NOMO-1 treated with dmso at 0.1 percent for 144 hours (cell line): ENCODE data around the gene PEX11G.

Experiments used
- DNase-seq: peaks from one replicate; lab custom pipeline; 2025; ENCODE audit not compliant: unreplicated experiment; lab: John Stamatoyannopoulos, UW

Gene PEX11G

DNA sequence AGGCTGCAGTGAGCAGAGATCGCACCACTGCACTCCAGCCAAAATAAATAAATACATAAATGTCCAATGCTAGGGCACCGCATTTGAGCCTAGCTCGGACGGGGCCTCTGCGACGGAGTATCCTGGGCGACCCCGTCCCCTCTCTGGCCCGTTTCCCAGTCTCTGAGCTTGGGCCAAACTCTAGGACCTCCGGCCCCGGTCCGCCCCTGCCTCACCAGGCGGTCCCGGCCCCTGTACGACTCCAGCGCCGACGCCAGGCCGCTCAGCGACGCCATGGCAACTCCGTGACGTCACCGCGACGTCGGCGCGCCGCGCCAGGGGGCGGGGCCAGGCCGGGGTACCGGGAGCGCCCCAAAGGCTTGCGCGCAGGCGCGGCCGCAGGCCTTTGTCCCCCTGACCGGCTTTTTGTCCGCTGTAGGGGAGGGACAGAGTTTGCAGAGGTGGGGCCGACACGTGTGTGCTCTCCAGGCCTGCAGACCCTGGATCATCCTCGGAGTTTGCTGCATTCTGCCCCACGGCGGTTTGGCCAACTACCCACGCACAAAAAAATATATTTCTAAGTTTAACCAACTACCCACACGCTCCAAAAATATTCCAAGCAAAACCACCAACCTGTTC, at the start of gene PEX11G:
Gene PEX11G (minus strand): TSS at position 300 of the 618 bp plus-strand sequence. CDS start 25 bp downstream, at position 275.
- DNase-seq = peak; percentile 66

DNA sequence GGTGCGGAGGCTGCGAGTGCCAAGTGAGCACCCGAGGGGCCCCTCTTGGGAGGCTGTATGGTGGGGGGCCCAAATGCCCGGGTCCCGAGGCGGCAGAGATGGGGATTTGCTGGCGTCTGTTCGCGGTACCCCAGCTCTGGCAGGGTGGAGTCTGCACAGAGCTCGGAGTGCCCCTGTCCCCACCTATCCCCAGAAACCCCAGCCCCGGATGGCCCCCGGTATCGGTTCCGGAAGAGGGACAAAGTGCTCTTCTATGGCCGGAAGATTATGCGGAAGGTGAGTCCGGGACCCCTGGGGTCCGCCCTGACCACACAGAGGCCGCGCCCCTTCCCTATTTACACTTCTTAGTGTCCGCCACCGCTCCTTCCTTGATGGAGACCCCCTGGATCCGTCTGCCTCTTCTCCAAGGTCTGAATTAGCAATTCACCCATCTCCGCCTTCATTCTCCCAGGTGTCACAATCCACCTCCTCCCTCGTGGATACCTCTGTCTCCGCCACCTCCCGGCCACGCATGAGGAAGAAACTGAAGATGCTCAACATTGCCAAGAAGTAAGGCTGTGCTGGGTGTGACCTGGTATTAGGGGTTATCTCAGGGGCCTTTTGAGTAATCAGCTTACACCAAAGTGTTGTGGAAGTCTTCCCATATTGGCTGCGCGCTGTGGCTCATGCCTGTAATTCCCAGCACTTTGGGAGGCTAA, 47.3 kb upstream of the PEX11G start:
- DNase-seq = no peak

- DNase-seq = peak; percentile 80
Observed at GRCh38 chr19:7535047-7535997, 46.5 kb upstream of the PEX11G start, which contains the start of gene PNPLA6. TSS of gene PNPLA6 (plus strand) at chr19:7535717. CDS start at chr19:7535789, 72 bp downstream.

DNA sequence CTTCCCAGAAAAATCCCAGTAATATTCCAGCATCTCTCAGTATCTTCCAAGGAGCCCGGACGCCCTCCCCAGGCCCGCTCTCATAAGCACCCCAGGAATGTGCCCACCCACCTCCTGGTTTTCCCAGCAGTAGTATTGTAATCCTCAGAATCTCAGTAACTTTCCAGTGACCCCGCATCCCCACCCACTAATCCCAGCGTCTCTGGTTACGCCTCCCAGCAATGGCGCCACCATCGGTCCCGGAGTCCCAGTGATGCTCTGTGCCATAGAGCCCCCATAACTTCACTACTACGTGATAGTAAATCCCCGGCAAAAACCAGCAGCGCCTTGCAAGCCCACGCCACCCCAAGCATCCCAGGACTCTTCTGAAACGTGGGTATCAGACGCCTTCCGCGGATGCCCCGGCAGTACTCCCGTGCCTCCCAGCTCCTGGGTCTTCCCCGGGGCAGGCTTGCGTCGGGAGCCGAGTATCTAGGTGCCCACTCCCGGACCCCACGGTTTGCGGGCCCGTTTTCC, 45.8 kb upstream of the PEX11G start:
- DNase-seq = no peak

DNA sequence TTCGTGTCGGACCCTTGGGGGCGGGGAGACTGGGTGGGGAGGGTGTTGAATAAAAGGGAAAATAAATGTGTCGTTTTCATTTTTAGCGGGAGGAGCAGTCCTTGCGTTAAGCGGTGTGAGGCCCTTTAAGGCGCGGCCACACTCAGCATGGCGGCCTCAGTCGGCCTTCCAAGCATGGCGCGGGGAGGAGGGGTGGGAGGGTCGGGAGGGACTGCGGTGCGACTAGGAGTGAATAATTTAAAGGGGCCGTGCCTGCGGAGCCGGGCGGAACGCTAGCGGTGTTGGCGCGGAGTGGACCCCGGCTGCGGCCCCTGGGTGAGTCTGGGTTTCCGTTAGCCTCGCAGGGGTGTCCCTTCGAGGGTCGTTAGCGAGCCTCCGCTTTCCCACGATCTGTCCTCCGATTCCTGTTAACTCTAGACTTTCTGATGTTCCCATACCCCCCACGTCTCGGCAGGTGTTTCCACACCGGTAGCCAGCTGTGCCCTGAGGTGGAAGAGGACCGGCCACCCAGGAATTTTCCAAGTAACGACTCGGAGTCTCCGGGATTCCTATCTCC, 45.2 kb upstream of the PEX11G start:
- DNase-seq = peak; percentile 67

DNA sequence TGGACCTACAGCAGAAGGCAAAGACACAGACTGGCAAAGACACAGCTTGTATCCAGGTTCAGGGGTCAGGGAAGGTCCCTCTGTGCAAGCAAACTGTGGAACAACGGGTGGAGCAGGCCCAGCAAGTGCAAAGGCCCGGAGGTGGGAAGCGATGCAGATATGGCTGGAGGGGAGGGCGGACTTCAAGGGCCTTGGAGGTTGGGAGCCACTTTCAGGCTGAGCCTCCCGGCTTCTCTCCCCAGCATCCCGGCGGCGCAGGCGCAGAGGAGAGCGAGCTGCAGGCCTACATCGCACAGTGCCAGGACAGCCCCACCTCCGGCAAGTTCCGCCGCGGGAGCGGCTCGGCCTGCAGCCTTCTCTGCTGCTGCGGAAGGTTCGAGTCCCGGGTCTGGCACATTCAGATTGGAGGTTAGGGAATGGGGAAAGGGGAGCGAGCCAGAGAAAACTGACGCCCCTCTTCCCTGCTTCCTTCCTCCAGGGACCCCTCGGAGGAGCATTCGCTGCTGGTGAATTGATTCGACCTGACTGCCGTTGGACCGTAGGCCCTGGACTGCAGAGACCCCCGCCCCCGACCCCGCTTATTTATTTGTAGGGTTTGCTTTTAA, 44.5 kb upstream of the PEX11G start:
- no peak for DNase-seq

DNA sequence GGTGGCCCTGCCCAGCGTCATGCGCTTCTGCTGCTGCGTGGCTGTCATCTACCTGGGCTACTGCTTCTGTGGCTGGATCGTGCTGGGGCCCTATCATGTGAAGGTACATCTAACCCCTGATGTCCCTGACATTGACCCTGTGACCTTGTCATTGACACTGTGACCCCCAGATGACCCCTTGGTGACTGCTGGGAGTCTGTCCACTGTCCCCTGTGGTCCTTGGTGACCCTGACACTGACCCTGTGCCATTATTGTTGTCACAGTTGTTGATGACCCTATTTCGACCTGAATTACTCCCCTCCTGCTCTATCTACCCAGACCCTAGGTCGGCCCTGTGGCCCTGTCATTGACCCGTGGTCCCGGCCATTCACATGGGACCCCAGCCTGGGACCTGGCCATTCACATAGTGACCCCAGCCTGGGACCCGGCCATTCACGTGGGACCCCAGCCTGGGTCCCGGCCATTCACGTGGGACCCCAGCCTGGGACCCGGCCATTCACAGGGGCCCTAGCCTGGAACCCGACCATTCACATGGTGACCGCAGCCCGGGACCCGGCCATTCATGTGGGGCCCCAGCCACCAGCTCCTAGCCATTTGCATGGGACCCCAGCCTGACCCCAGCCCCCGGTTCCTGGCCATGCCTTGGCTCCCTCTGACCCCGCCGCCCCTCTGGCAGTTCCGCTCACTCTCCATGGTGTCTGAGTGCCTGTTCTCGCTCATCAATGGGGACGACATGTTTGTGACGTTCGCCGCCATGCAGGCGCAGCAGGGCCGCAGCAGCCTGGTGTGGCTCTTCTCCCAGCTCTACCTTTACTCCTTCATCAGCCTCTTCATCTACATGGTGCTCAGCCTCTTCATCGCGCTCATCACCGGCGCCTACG, 41.0 kb upstream of the PEX11G start:
- no peak for DNase-seq

DNA sequence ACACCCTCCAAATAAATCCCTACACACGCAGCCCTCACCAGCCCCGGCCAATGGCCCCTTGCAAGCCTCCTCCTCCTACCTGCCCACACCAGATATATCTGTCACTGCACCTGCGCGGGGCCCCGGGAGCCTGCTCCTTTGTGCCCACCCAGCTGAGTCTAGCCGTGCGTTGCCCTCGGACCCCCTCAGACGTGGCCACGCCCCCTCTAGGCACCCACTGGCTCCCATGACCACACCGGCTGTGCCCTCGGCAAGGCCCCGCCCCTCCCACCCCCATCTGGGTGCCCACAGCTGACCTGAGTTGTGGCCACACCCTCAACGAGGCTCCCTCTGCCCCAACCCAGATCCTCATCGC, 40.4 kb upstream of the PEX11G start:
- DNase-seq = no peak

- DNase-seq = no peak
Observed at GRCh38 chr19:7528522-7529245, 39.8 kb upstream of the PEX11G start.

DNA sequence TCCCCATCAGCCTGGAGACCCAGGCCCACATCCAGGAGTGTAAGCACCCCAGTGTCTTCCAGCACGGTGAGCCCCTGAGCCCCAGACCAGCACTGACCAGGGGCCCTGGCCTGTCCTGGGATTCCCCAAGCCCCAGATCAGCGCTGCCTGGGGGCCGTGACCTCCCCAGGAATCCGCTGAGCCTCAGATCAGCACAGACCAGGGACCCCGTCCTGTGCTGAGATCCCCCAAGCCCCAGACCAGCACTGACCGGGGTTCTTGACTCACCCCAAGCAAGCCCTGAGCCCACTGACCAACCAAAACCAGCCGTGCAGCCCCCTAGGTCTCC, 39.3 kb upstream of the PEX11G start:
- DNase-seq = no peak

- DNase-seq = no peak
Observed at GRCh38 chr19:7527516-7528191, 38.8 kb upstream of the PEX11G start.

DNA sequence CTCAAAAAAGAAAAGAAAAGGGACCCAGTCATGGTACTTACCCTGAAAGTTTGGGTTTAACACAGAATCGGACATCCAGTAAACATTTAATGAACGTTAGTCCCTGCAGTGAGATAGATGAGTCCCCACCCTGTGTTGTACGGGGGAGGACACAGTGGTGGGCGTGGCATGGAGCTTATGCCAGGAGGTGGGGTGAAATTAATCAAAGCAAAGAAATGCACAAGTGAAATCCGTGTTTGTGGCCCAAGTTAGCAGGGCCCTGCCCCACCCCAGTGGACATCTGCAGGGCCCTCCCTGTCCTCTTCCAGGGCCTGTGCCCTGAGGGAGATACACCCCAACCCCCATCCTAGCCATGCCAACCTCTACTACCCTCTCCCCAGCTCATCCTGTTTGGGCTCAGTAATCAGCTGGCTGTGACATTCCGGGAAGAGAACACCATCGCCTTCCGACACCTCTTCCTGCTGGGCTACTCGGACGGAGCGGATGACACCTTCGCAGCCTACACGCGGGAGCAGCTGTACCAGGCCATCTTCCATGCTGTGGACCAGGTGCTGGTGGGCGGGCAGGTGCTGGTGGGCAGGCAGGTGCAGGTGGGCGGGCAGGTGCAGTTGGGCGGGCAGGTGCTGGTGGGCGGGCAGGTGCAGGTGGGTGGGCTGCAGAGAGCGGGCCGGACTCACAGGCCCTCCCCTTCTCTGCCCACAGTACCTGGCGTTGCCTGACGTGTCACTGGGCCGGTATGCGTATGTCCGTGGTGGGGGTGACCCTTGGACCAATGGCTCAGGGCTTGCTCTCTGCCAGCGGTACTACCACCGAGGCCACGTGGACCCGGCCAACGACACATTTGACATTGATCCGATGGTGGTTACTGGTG, 37.5 kb upstream of the PEX11G start:
- no peak for DNase-seq

GRCh38 chr19:7524992-7525739, 36.3 kb upstream of the PEX11G start:
- no peak for DNase-seq

DNA sequence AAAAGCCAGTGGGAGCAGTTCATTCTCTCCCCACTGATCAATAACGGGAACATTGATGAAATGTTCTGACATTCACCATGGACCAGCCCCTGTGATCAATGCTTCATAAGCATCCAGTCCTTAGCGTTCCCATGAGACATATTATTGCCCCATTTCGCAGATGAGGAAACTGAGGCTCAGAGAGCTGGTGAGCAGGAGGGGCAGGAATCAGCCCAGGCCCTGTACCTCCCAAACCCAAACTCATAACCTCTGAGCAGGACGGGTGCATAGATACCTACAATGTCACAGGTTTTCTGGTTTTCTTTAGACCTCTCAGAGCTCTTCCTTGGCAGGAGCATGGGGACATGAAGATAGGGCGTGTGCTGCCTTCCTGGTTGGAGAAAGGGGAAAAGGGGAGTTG, 35.7 kb upstream of the PEX11G start:
- no peak for DNase-seq

DNA sequence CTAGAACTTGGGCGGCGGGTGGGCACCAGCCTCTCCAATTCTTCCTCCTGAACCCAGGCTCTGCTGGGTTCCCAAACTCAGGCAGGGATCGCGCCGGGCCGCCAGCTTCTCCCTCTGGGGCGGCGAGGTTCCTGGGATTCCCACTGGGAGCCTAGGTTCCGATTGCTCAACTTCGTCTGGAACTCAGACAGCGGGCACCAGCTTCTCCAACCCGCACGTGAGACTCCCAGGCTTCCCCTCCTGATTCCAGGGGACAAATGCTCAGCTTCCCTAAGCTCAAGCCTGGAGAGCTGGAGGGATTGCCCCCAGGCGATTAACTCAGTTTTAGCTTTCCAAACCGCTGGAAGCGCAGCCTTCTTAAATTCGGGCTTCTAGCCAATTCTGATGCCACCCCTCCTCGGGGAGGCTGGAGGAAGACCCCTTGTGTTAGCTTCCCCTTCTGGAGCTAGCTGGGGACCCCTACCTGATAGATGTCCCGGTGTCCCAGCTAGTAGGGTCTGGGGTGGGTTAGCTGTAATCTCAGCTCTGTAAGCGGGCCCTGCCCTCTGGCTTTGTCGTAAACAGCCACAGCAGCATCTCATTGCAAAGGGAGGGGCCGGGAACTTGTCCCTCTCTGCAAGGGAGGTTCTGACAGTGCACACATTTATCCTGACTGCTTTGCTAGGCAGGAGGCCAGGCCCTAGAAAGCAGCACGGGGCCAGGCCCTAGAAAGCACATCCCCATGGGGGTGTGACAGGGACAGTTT, 34.3 kb upstream of the PEX11G start:
- no peak for DNase-seq
